Memory B cell (primary cell): ENCODE measurements around the gene REPIN1.

Experiments
- ATAC-seq: fragments of 150-1000 bp; cut with Tn5 transposase; 2 replicates; pipeline ENCODE4 v1.10.0; 2021; ENCODE audit warnings: low read depth, mild to moderate bottlenecking, moderate library complexity
- DNase-seq, 2 donors: peaks; one replicate each; pipeline ENCODE4 v3.0.0; 2022; ENCODE audit warnings: low spot score in 2 of 2
- H3K27ac Mint-ChIP-seq: one replicate; pipeline ENCODE4 v1.8.0; 2022; ENCODE audit warnings: mild to moderate bottlenecking, moderate library complexity, mixed read lengths
- H3K27me3 Mint-ChIP-seq: one replicate; pipeline ENCODE4 v1.8.0; 2022; ENCODE audit warnings: mixed read lengths
- H3K36me3 Mint-ChIP-seq: one replicate; pipeline ENCODE4 v1.8.0; 2022; ENCODE audit warnings: mild to moderate bottlenecking, mixed read lengths
- H3K4me1 Mint-ChIP-seq: one replicate; pipeline ENCODE4 v1.8.0; 2022; ENCODE audit warnings: mixed read lengths
- H3K4me3 Mint-ChIP-seq: one replicate; pipeline ENCODE4 v1.8.0; 2022; ENCODE audit warnings: mild to moderate bottlenecking, moderate library complexity, mixed read lengths
- H3K9me3 Mint-ChIP-seq: one replicate; pipeline ENCODE4 v1.8.0; 2022; ENCODE audit warnings: mixed read lengths

REPIN1 gene

DNA sequence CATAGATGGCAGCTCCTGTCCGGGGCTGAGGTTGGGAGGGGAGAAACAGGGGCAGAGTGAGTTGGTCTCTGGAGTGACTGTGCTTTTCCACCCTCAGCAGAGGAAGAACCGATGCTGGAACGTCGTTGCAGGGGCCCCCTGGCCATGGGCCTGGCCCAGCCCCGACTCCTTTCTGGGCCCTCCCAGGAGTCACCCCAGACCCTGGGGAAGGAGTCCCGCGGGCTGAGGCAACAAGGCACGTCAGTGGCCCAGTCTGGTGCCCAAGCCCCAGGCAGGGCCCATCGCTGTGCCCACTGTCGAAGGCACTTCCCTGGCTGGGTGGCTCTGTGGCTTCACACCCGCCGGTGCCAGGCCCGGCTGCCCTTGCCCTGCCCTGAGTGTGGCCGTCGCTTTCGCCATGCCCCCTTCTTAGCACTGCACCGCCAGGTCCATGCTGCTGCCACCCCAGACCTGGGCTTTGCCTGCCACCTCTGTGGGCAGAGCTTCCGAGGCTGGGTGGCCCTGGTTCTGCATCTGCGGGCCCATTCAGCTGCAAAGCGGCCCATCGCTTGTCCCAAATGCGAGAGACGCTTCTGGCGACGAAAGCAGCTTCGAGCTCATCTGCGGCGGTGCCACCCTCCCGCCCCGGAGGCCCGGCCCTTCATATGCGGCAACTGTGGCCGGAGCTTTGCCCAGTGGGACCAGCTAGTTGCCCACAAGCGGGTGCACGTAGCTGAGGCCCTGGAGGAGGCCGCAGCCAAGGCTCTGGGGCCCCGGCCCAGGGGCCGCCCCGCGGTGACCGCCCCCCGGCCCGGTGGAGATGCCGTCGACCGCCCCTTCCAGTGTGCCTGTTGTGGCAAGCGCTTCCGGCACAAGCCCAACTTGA is 2.7 kb downstream of the REPIN1 start:
- H3K27ac Mint-ChIP-seq = peak overlapping the region; percentile 100
- H3K36me3 Mint-ChIP-seq = peaks cover 3% of the 10 kb centered on the region
- no peak for ATAC-seq
- H3K9me3 Mint-ChIP-seq = no peaks in the 10 kb centered on the region
- H3K27me3 Mint-ChIP-seq = no peaks in the 10 kb centered on the region
- DNase-seq = no peak
- H3K4me1 Mint-ChIP-seq = peaks cover 40% of the 10 kb centered on the region
- no peak overlapping the region for H3K4me3 Mint-ChIP-seq

DNA sequence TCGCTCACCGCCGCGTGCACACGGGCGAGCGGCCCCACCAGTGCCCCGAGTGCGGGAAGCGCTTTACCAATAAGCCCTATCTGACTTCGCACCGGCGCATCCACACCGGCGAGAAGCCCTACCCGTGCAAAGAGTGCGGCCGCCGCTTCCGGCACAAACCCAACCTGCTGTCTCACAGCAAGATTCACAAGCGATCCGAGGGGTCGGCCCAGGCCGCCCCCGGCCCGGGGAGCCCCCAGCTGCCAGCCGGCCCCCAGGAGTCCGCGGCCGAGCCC is 3.3 kb downstream of the REPIN1 start:
- Mint-ChIP-seq H3K4me3 (no peak overlapping the region), H3K36me3 (peaks cover 3% of the 10 kb centered on the region), H3K9me3 (no peaks in the 10 kb centered on the region), H3K4me1 (peaks cover 42% of the 10 kb centered on the region), H3K27ac (no peak overlapping the region), H3K27me3 (no peaks in the 10 kb centered on the region)
- DNase-seq = no peak
- ATAC-seq = no peak

DNA sequence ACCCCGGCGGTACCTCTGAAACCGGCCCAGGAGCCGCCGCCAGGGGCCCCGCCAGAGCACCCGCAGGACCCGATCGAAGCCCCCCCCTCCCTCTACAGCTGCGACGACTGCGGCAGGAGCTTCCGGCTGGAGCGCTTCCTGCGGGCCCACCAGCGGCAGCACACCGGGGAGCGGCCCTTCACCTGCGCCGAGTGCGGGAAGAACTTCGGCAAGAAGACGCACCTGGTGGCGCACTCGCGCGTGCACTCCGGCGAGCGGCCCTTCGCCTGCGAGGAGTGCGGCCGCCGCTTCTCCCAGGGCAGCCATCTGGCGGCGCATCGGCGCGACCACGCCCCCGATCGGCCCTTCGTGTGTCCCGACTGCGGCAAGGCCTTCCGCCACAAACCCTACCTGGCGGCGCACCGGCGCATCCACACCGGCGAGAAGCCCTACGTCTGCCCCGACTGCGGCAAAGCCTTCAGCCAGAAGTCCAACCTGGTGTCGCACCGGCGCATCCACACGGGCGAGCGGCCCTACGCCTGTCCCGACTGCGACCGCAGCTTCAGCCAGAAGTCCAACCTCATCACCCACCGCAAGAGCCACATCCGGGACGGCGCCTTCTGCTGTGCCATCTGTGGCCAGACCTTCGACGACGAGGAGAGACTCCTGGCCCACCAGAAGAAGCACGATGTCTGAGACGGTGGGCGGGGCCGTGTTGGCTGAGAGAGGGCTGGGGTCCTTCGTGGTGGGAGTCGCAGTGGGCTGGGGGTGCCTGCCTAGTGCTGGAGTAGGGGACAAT is 3.8 kb downstream of the REPIN1 start:
- Mint-ChIP-seq H3K4me3 (no peak overlapping the region), H3K9me3 (no peaks in the 10 kb centered on the region), H3K27ac (peak overlapping the region; percentile 98), H3K4me1 (peaks cover 44% of the 10 kb centered on the region), H3K36me3 (peaks cover 3% of the 10 kb centered on the region), H3K27me3 (no peaks in the 10 kb centered on the region)
- DNase-seq (no peak), ATAC-seq (no peak)

DNA sequence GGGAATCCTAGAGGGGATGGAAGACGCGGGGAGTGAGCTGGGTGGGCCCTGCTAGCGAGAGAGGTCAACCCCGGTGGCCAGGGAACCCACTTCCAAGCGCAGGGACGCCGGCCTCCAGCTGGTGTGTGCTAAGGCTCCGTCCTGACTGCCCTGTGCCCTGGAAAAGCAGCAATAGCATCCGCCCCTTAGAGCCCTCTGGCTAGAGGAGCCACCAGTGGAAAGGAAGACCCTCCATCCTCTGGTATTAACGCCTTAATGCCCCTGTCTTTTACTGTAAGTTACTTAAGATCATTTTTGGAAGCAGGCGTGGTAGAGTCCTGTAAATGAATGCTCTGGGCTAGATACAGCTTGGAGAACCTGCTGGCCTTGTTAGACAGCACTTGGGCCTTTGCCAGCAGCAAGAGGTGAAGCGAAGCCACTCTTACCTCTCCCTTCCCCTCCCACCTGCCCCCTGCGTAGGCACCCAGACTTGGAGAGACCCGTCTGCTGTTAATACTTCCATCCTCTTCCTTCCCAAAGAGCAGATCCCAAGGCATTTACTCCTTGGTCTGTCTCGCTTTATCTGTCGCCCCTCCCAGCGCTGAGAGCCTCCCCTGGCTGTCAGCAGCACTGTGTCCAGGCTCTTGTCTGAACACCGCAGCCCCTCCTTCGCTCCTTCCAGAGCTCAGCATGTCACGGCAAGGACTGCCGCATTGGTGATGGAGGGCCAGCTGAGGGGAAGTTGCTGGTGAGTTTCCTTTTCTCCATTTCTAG is 4.6 kb downstream of the REPIN1 start:
- no peaks in the 10 kb centered on the region for H3K27me3 Mint-ChIP-seq
- H3K36me3 Mint-ChIP-seq = peaks cover 3% of the 10 kb centered on the region
- ATAC-seq = no peak
- no peak overlapping the region for H3K4me3 Mint-ChIP-seq
- no peaks in the 10 kb centered on the region for H3K9me3 Mint-ChIP-seq
- H3K4me1 Mint-ChIP-seq = peaks cover 49% of the 10 kb centered on the region
- DNase-seq = no peak
- peak overlapping the region; percentile 98 for H3K27ac Mint-ChIP-seq

DNA sequence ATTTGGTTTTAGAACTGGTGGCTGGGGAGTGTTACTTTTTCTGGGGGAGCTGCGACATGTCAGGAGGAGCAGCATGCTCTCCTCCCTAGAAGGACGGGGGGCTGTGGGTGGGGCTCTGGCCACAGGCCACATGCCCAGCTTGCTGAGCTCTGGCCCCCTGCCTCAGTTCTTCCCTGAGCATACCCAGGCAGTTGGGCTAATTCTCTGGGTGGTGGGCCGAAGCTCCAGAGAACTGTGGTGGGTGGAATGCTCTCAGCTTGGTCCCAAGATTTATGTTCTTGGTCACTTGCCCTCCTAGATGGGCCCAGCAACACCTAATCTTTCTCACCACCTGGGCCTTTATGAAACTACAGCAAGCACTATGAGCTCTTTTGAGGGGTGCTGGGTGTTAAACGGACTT is 5.4 kb downstream of the REPIN1 start:
- H3K27ac Mint-ChIP-seq = peak overlapping the region; percentile 98
- ATAC-seq (no peak), DNase-seq (no peak)
- H3K4me1 Mint-ChIP-seq = peaks cover 50% of the 10 kb centered on the region
- no peak overlapping the region for H3K4me3 Mint-ChIP-seq
- H3K9me3 Mint-ChIP-seq = no peaks in the 10 kb centered on the region
- no peaks in the 10 kb centered on the region for H3K27me3 Mint-ChIP-seq
- H3K36me3 Mint-ChIP-seq = peaks cover 3% of the 10 kb centered on the region

DNA sequence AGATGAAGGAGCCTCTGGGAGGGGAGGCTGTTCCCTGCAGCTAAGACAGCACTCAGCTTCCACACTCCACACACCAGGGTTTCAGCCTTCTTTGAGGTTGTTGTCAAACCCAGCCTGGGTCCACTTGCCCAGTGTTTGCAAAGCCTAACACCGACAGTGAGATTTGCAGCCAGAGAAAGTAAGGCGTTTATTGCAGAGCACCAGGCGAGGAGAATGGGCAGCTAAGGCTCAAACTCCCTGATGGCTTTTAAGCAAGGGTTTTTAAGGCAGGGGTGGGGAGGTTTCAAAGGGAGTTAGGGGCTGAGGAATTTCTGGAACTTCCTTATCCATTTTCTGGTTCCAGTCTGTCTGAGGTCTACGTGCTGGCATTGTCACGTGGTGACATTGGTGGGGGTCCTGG is 5.8 kb downstream of the REPIN1 start:
- no peak for ATAC-seq
- H3K27ac Mint-ChIP-seq = peak overlapping the region; percentile 98
- H3K4me1 Mint-ChIP-seq = peaks cover 47% of the 10 kb centered on the region
- no peak overlapping the region for H3K4me3 Mint-ChIP-seq
- peaks cover 3% of the 10 kb centered on the region for H3K36me3 Mint-ChIP-seq
- H3K9me3 Mint-ChIP-seq = no peaks in the 10 kb centered on the region
- DNase-seq = no peak
- no peaks in the 10 kb centered on the region for H3K27me3 Mint-ChIP-seq

DNA sequence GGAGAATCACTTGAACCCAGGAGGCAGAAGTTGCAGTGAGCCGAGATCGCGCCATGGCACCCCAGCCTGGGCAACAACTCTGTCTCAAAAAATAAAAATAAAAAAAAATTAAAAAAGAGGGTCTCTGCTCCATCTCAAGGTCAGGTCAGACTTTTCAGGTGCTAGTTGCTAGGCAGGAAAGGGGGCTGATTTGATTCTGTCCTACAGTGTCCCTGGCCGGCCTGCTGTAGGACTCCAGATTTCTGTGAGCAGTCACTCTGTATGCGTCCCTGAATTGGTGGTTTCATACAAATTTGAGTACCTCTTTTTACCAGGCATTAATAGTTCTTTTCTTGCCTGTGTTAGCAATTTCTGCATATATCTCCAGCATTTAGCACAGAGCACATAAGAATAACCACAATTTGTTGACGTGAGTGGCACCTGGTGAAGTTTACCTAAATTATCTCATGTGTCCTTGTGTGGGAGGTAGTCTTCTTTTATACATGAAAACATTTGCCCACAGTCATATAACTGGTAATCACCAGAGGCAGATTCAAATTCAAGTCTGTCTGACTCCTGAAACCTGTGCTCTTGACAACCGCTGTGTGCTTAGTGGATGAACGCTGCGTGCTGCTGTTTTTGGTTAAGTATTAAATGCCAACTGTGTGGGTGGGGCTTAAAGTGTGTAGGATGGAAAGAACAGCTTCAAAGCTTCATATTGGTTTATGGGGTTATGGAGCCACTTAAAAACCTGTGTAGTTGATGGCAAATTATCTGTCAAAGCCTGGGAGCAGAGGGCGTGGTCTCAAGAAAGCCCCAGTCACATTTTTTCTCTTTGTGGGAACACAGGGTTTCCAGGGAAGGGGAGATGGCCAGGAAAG is 7.3 kb downstream of the REPIN1 start:
- no peaks in the 10 kb centered on the region for H3K27me3 Mint-ChIP-seq
- peak overlapping the region; percentile 98 for H3K27ac Mint-ChIP-seq
- H3K9me3 Mint-ChIP-seq = no peaks in the 10 kb centered on the region
- H3K4me3 Mint-ChIP-seq = peak overlapping the region; percentile 51
- ATAC-seq (peak; percentile 5), DNase-seq (no peak)
- peaks cover 50% of the 10 kb centered on the region for H3K4me1 Mint-ChIP-seq
- peaks cover 3% of the 10 kb centered on the region for H3K36me3 Mint-ChIP-seq

DNA sequence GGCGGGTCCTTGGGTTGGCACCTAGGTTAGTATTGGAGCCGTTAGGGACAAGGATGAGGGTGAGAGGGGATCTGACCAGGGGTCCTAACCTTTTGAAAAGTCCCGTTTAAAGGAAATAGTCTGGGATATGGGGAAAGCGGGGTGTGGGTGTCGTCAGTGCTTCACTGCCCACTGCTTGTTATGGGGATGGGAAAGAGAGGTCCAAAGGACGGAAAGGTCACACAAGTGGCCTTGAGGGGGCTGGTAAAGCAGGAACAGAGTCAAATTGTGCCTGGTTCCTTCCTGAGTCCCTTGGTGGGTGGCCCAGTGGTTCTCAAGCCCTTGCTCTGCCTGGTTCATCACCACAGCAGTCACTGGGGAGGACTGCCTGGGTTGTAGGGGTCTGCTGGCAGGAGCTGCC is 7.9 kb downstream of the REPIN1 start:
- H3K9me3 Mint-ChIP-seq = no peaks in the 10 kb centered on the region
- no peaks in the 10 kb centered on the region for H3K27me3 Mint-ChIP-seq

DNA sequence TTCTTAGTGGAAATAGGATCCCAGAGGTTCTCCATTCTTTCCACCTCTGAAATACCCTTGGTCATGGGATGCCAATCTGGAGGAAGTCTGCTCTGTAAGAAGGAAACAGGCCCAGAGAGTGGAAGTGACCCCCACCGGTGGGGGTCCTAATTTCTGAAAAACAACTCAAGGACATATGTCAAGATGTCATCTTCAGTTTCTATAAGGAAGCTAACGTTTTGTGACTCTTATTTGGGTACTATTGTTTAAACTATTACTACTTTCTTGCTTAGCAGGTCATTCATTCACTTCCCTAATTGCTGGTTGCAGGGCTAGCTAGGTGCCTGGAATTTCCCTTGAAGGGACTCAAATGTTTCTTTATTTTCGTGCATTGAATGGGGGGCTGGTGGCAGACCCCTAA is 8.6 kb downstream of the REPIN1 start:
- Mint-ChIP-seq H3K27ac (peak overlapping the region; percentile 98), H3K36me3 (peaks cover 3% of the 10 kb centered on the region), H3K4me1 (peaks cover 57% of the 10 kb centered on the region), H3K9me3 (no peaks in the 10 kb centered on the region), H3K27me3 (no peaks in the 10 kb centered on the region), H3K4me3 (peak overlapping the region; percentile 61)
- ATAC-seq (peak; percentile 32), DNase-seq (no peak)

More for the DNA sequence above, 7.9 kb downstream of the REPIN1 start:
- H3K27ac Mint-ChIP-seq = peak overlapping the region; percentile 98
- peaks cover 3% of the 10 kb centered on the region for H3K36me3 Mint-ChIP-seq
- no peak overlapping the region for H3K4me3 Mint-ChIP-seq
- DNase-seq (no peak), ATAC-seq (no peak)
- H3K4me1 Mint-ChIP-seq = peaks cover 52% of the 10 kb centered on the region

DNA sequence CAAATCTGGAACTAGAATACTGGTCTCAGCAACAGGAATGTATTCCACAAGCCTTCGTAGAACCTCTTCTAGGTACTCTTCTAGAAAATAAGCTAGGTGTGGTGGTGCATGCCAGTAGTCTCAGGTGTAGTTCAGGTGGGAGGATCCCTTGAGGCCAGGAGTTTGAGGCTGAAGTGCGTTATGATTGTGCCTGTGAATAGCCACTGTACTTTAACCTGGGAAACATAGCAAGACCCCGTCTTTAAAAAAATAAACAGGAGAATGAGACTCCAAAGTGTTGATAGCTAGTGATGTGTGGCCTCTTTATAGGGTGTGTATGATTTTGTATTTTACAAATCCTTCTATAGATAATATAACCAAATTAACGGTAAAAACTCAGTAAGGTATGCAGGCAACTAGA is 9.0 kb downstream of the REPIN1 start:
- ATAC-seq (no peak), DNase-seq (no peak)
- Mint-ChIP-seq H3K27me3 (no peaks in the 10 kb centered on the region), H3K4me3 (peak overlapping the region; percentile 61), H3K36me3 (peaks cover 2% of the 10 kb centered on the region), H3K4me1 (peaks cover 60% of the 10 kb centered on the region), H3K9me3 (no peaks in the 10 kb centered on the region), H3K27ac (peak overlapping the region; percentile 98)

DNA sequence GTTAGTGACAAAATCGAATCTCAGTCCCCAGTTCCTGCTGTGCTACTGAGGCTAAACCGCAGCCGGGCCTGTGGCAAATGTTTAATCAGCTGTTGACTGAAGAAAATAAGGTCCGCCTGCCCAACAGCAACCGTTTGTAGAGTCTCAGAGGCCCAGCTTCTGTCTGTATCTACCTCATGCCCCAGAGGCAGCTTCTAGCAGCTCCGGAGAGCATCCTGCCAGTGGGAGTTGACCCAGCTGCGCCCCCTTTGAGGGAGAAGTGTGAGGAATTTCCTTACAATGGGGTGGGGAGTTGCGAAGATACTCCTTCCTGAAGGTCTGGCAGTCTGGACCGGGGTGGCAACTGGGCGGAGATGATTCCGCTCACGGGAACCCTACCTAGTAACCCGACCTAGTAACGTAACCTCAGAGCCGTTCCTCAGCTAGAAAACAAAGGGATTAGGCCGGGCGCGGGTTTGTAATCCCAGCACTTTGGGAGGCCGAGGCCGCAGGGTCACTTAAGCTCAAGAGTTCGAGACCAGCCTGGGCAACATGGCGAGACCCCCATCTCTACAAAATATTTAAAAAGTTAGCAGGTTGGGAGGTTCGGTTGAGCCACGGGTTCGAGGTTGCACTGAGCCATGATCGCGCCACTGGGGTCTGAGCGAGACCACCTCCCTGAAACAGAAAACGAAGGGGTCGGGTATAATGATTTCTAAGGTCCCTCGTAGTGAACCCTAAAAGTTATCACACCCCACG is 9.7 kb downstream of the REPIN1 start:
- H3K27ac Mint-ChIP-seq = peak overlapping the region; percentile 98
- H3K4me1 Mint-ChIP-seq = peaks cover 60% of the 10 kb centered on the region
- H3K9me3 Mint-ChIP-seq = no peaks in the 10 kb centered on the region
- no peaks in the 10 kb centered on the region for H3K27me3 Mint-ChIP-seq
- peak; percentile 2 for ATAC-seq
- peak overlapping the region; percentile 82 for H3K4me3 Mint-ChIP-seq
- peaks cover 2% of the 10 kb centered on the region for H3K36me3 Mint-ChIP-seq
- no peak for DNase-seq

DNA sequence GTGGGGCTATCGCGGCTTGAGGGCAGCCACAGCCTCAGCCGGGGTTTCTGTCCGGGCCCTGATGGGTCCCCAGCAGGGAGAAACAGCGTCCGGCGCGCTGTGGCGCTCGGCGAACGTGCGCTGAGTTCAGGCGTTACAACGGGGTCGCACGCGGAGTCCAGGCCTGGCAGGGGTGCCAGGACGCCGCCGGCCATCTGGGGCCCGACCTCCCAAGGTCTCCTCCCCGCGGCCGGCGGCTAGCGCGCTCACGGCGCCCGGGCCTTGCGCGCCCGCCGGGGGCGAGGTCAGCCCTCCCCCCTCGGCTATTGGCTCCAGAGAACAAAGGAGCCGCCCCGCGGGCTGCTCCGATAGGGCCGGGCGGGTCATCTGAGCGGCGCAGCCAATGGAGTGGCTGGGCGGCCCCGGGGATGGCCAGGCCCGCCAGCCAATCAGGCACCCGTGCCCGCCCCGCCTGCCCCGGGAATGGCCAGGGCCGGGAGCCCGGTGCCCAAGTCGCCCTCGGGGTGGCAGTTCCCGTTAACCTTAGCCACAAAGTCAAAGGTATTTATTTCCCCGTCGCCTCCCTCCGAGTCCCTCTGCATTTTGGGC is 10.3 kb downstream of the REPIN1 start, which contains the start of gene ZNF775:
Gene ZNF775, plus strand, starts transcription at position 478 of the 588 bp plus-strand sequence. CDS start 9,141 bp downstream, outside the sequence.
- H3K36me3 Mint-ChIP-seq = no peaks in the 10 kb centered on the region
- peaks cover 54% of the 10 kb centered on the region for H3K4me1 Mint-ChIP-seq
- peak within 1 kb of the TSS; percentile 98 for H3K27ac Mint-ChIP-seq
- DNase-seq (peak; percentile 85 to 89), ATAC-seq (peak; percentile 84)
- H3K4me3 Mint-ChIP-seq = peak within 1 kb of the TSS; percentile 89
- H3K27me3 Mint-ChIP-seq = no peaks in the 10 kb centered on the region
- H3K9me3 Mint-ChIP-seq = no peaks in the 10 kb centered on the region
